Renal cortical epithelial cell (primary cell): ENCODE data around the gene NXN. TPM values are rescaled to one million over a fixed set of nuclear protein-coding genes. Genes with fewer than 3 reads are reported as not detected.
A peak's percentile ranks its signal among the peaks of the same experiment; 100 is the strongest.
"Not testable (repeated sequence)": the region's sequence is repeated elsewhere in the genome, so short reads cannot be mapped to it uniquely, and the experiment has no call there.

Source experiments
- DNase-seq: peaks from one replicate; pipeline ENCODE4 v3.0.0-alpha.2; 2011; ENCODE audit warnings: low read depth
- total RNA-seq: library from RNA; depleted of rRNA; stranded (reverse); fragments of >200 nt; gene quantifications from 2 replicates; pipeline ENCODE4 v1.2.3, GENCODE V29; 2014

NXN gene
- total RNA-seq, 1 donor from 2014 or later, result 57.7 TPM

GRCh38 chr17:887551-888209 lies 91.9 kb downstream of the NXN start:
- no peak for DNase-seq

- no peak for DNase-seq
Measured at GRCh38 chr17:885971-886571, 93.5 kb downstream of the NXN start.

GRCh38 chr17:883586-883962 lies 96.0 kb downstream of the NXN start:
- DNase-seq, result no peak

- peak; percentile 25 for DNase-seq
Measured at GRCh38 chr17:882827-883585, 96.6 kb downstream of the NXN start.

GRCh38 chr17:881778-882177 lies 97.8 kb downstream of the NXN start:
- DNase-seq, result no peak

- no peak for DNase-seq
Measured at GRCh38 chr17:880443-881269, 98.9 kb downstream of the NXN start.

GRCh38 chr17:879546-880442 lies 99.8 kb downstream of the NXN start:
- DNase-seq, result peak; percentile 89

GRCh38 chr17:877630-878029 lies 101.9 kb downstream of the NXN start:
- DNase-seq, result no peak

GRCh38 chr17:876272-876671 lies 103.3 kb downstream of the NXN start:
- DNase-seq, result no peak

- DNase-seq, result not testable (repeated sequence)
Measured at GRCh38 chr17:874590-874989, 105.0 kb downstream of the NXN start.

GRCh38 chr17:872855-873254 lies 106.7 kb downstream of the NXN start:
- DNase-seq, result no peak

- no peak for DNase-seq
Measured at GRCh38 chr17:871751-872519, 107.6 kb downstream of the NXN start.

GRCh38 chr17:869567-870525 lies 109.7 kb downstream of the NXN start:
- DNase-seq, result peak; percentile 87

GRCh38 chr17:869086-869485 lies 110.5 kb downstream of the NXN start:
- DNase-seq, result peak; percentile 32

- peak; percentile 21 for DNase-seq
Measured at GRCh38 chr17:867896-868489, 111.6 kb downstream of the NXN start.

- DNase-seq, result not testable (repeated sequence)
Measured at GRCh38 chr17:867238-867637, 112.3 kb downstream of the NXN start.

- DNase-seq, result no peak
Measured at GRCh38 chr17:866568-867103, 112.9 kb downstream of the NXN start.

GRCh38 chr17:864315-864714 lies 115.3 kb downstream of the NXN start:
- DNase-seq, result no peak
